SK-N-SH (cell line): ENCODE data around the gene LAIR2.

Experiments used
- CHD2 ChIP-seq: fragments of 150-350 bp; IDR thresholded peaks from 2 replicates; pipeline ENCODE4 v1.6.1; 2018; ENCODE audit warnings: low read length; ENCODE audit not compliant: partially characterized antibody
- EP300 ChIP-seq, 2 experiments: IDR thresholded peaks; 2 replicates each; pipeline versions ENCODE4 v1.4.0 to v1.6.1; 2012; ENCODE audit warnings: borderline replicate concordance in 1 of 2, low read depth in 1 of 2, low read length in 1 of 2
- EZH2phosphoT487 ChIP-seq: fragments of 200-600 bp; sonication (generic); IDR thresholded peaks from 2 replicates; pipeline ENCODE4 v1.6.1; 2017; ENCODE audit warnings: low read depth, mixed run types, mild to moderate bottlenecking, antibody characterized with exemption, moderate library complexity, borderline replicate concordance
- NFIC ChIP-seq: IDR thresholded peaks from 2 replicates; pipeline ENCODE4 v1.4.0; 2012; ENCODE audit warnings: borderline replicate concordance
- POLR2AphosphoS5 ChIP-seq: IDR thresholded peaks from 2 replicates; pipeline ENCODE4 v1.6.1; 2012; ENCODE audit warnings: low read depth, low read length
- RAD21 ChIP-seq: IDR thresholded peaks from 2 replicates; pipeline ENCODE4 v1.6.1; 2012; ENCODE audit warnings: mild to moderate bottlenecking, low read length
- RCOR1 ChIP-seq: fragments of 150-350 bp; IDR thresholded peaks from 2 replicates; pipeline ENCODE4 v1.6.1; 2017; ENCODE audit warnings: antibody characterized with exemption, low read length
- TAF1 ChIP-seq: IDR thresholded peaks from 2 replicates; pipeline ENCODE4 v1.6.1; 2012; ENCODE audit warnings: low read depth, mild to moderate bottlenecking, low read length, moderate library complexity, borderline replicate concordance
- TF ChIP-seq, protein P1 (sequence below): fragments of 200-600 bp; sonication (generic); IDR thresholded peaks from 2 replicates; pipeline ENCODE4 v1.6.1; 2017; ENCODE audit warnings: antibody characterized with exemption, mild to moderate bottlenecking, moderate library complexity
- TF ChIP-seq, protein P2 (sequence below): IDR thresholded peaks from 2 replicates; pipeline ENCODE4 v1.4.0; 2012; ENCODE audit warnings: low read depth, borderline replicate concordance

DNA sequence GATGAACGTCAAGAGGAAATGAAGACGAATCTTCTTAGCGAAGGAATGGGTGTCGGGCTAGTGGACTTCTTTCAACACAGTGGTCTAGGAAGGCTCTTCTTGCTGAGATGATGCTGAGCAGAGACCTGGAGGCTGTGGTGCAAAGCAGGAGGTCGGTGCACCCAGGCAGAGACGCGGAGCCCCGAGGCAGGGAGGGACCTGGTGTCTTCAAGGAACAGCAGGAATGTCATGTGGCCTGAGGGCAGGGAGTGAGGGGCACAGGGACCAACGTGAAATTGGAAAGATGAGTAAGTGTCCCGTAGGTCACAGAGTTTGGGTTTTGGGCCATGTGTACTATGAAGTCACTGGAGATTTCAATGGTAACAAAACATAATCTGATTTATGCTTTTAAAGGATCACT is 18.2 kb upstream of the LAIR2 start:
- TF ChIP-seq EP300 (IDR thresholded peaks at IDR 0.05; ENCODE audit: borderline replicate concordance in 1 of 2, low read depth in 1 of 2, low read length in 1 of 2): no peak
- TF ChIP-seq POLR2AphosphoS5: no peak
- TF ChIP-seq, protein P1, sequence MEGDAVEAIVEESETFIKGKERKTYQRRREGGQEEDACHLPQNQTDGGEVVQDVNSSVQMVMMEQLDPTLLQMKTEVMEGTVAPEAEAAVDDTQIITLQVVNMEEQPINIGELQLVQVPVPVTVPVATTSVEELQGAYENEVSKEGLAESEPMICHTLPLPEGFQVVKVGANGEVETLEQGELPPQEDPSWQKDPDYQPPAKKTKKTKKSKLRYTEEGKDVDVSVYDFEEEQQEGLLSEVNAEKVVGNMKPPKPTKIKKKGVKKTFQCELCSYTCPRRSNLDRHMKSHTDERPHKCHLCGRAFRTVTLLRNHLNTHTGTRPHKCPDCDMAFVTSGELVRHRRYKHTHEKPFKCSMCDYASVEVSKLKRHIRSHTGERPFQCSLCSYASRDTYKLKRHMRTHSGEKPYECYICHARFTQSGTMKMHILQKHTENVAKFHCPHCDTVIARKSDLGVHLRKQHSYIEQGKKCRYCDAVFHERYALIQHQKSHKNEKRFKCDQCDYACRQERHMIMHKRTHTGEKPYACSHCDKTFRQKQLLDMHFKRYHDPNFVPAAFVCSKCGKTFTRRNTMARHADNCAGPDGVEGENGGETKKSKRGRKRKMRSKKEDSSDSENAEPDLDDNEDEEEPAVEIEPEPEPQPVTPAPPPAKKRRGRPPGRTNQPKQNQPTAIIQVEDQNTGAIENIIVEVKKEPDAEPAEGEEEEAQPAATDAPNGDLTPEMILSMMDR: no peak
- no peak for TF ChIP-seq EZH2phosphoT487
- TF ChIP-seq RCOR1: no peak
- TF ChIP-seq, protein P2, sequence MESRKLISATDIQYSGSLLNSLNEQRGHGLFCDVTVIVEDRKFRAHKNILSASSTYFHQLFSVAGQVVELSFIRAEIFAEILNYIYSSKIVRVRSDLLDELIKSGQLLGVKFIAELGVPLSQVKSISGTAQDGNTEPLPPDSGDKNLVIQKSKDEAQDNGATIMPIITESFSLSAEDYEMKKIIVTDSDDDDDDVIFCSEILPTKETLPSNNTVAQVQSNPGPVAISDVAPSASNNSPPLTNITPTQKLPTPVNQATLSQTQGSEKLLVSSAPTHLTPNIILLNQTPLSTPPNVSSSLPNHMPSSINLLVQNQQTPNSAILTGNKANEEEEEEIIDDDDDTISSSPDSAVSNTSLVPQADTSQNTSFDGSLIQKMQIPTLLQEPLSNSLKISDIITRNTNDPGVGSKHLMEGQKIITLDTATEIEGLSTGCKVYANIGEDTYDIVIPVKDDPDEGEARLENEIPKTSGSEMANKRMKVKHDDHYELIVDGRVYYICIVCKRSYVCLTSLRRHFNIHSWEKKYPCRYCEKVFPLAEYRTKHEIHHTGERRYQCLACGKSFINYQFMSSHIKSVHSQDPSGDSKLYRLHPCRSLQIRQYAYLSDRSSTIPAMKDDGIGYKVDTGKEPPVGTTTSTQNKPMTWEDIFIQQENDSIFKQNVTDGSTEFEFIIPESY: no peak
- TF ChIP-seq NFIC: no peak
- no peak for TF ChIP-seq CHD2
- TF ChIP-seq RAD21: no peak
- no peak for TF ChIP-seq TAF1
